CD4-positive, alpha-beta T cell treated with Interferon gamma for 1 hour (primary cell): Measurements from ENCODE around the gene CDC14A.
A peak's percentile ranks its signal among the peaks of the same experiment; 100 is the strongest.

Experiments
- DNase-seq: peaks from one replicate; pipeline ENCODE4 v3.0.0-alpha.2; 2020

CDC14A gene

DNA sequence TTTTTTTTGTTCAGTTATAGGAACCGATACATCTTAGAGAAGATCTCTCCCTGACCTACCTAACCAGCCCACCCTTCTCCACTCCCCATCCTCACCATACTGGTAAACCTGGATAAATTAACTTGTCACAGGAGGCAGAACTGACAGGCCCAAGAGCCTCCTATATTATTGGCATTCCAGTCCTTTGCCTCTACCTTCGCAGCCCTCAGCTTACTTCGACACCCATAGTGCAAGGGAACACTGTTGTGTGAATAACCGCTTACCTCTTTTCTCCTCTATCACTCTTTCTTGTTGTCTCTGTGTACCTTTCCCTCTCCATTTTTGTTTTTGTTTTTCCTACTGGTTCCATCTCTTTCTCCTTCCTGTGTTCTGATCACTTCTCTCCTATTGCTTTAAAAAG lies 58.7 kb downstream of the CDC14A start:
- no peak for DNase-seq

DNA sequence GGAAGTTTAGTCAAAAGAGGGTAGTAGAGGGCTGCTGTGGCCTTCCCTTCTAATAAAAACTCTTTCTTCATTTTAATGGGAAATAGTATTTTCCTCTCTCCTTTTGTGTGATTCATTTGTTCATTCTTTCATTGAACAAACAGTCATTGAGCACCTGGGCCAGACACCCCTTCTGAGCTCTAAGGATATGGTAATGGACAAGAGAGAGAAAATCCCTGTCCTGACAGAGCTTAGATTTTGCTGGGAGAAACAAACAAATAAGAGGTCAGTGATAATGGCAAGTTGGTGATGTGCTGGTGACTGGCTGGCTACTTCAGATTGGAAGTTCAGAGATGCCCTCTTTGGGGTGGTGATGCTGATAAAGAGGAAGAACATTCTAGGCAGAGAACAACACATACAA lies 59.3 kb downstream of the CDC14A start:
- DNase-seq: no peak

DNA sequence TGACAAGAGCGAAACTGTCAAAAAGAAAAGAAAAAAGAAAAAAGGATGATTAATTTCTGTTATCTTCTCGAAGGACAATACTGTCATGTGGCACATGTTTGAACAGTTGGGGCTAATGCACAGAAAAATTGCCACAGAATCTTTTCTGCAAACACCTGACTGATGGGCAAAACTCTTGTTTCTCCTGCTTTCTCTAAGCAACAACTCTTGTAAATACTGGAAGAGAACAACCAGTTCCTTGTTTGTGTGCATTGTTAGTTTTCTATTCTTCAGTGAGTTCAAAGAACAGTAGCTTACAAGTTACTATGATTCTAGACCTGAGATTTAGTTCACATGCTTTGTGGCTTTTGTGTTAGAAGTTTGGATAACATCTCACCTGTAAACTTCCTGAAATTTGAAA lies 60.7 kb downstream of the CDC14A start:
- DNase-seq: no peak

DNA sequence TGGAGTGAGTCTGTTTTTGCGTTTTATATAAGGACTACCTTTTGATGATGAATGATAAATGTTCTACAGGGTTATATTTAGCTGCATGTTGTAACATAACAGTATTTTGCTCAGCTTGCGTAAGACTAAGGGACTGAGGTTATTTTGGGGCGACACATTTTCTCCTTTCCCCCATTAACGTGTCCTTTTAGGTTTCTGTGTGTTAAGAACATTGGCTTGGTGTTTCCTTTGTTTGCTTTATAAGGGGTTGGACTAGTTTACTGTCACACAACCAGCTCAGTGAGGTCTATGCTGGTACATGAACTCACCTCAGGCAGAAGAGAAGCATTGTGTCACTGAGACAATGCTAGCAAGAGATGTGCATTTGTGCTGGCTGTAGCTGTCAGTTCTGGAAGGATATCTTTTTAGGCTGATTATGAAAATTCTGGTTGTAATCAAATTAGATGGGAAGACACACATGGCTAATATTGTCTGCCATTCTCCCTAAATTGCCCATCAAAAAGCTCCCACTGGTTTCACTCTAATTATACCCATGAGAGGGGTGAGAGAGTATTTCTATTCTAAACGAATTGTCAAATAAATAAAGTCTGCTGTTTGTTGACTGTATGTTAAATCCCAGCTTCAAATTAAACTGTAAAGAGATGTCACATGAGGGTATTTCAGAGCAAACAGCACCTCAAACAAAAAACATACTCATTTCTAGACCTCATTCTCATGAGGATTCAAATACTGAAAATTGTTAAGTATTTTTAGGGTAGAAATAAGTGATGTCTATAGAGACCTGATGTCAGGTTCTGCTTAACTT lies 62.6 kb downstream of the CDC14A start:
- DNase-seq: peak; percentile 12

DNA sequence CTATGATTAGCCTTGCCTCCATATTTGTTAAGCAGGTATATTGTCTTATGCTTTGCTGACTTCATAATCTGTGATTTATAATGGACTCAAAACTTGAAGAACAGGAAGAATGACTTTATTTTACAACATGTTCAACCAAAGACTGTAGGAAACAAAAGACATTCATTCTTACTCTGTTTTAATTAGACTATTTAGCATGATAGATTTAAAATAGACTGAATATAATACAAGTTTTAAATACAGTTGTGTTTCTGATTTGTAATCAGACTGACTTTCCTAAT lies 63.1 kb downstream of the CDC14A start:
- no peak for DNase-seq

DNA sequence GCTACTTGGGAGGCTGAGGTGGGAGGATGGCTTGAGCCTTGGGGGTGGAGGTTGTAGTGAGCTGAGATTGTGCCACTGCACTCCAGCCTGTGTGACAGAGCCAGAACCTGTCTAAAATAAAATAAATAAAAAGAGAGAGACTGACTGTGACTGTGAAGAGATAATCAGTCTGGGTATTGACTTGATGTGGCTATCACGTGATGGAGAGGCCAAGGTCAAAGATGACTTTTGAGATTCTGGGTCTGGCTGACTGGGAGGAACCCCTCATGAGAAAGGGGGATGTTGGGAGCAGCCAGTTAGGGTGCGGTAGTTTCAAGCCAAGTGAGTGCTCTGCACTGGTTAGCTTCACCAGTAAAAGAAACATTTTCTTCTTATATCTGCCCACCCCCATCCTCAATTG lies 66.8 kb downstream of the CDC14A start:
- no peak for DNase-seq

DNA sequence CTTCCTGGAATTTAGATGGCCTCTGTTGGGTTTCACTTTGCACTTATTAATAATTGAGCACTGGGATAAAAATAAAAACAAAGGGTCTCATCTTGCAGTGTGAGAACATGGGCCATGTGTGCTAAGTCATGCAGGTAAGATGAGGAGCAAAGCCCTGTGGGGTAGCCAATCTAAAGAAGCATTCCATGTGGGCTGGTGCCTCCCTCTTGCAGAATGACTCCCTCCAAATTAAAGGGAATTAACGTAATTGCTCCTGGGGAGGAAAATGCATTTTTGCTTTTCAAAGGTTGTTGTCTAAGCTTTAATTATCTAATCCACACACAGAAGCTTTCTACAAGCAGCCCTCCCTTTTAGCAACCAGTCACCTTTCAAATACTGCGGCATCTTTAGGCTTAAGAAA lies 69.8 kb downstream of the CDC14A start:
- DNase-seq: no peak

DNA sequence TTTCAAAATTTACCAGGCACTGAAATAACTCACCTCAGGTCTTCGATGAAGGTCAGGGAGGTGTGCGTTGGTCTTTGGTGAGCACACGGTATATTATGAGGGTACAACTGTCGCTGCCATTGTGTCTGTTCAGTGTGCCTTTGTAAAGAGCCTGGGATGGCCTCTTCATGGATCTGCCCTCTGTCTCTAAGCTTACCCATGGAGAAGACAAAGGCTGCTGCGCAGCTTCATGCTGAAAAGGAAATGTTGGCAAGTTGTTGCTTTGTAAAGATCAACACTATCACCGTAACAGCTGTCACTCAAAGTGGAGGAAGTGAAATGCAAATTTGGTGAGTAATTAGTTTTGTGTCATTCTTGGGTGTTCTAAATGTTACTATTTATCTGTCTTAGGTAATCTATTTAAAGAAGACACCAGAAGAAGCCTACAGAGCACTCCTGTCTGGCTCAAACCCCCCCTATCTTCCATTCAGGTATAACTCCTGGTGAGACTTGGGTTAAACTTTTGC lies 71.6 kb downstream of the CDC14A start:
- peak; percentile 14 for DNase-seq

DNA sequence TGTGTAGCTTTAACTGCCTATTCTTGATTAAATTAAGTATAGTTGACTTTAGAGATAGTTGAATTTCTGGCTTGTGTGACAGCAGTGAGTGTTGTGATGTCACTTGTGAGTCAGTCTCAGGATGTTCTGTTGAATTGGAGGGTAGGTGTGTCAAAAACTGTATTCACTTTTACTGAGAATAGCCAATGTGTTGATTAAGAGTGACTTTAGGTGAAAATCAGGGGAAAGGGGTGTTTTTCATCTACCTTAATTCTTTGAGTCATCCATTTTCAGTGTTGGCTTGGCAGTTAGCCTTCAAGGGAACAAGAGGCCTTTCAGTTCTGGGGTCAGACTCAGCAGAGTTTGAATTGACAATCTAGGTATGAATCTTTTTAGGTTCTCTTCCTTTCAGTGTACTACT lies 75.9 kb downstream of the CDC14A start:
- no peak for DNase-seq

DNA sequence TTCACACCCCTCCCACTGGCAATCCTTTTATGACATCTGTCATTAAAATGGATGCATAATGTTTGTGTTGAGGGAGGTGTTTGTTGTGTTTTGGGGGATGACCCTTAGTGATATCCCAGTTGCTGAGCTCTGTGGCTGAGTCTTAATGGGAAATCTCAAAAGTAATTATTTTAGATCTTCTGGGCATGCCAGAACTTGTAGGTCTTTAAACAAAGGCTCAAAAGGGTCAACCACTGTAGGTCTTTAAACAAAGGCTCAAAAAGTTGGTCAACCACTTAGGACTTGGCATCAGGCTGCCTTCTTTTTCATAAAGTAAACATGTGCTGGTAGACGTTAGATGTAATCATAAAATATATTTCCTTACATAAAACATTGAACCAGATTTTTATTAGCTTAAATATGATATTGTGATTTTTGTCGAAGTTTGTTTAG lies 78.0 kb downstream of the CDC14A start:
- no peak for DNase-seq

DNA sequence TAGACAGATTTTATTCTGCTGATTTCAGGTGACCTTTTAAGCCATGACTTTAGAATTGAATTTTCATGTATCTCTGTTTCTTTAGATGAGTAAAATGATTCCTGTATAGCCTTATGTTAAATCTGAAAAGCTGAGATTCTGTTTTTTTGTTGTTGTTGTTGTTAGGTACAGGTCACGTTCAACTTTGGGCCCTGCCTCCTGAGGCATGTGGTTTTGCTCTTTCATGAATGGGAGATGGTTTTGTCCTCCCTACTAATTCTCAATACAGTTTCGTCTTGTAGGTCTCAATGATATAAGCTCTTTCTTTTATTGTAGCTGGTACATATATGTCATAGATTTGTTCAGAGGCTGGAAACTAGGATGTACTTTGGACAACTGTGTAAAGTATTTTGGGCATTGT lies 79.6 kb downstream of the CDC14A start:
- no peak for DNase-seq

DNA sequence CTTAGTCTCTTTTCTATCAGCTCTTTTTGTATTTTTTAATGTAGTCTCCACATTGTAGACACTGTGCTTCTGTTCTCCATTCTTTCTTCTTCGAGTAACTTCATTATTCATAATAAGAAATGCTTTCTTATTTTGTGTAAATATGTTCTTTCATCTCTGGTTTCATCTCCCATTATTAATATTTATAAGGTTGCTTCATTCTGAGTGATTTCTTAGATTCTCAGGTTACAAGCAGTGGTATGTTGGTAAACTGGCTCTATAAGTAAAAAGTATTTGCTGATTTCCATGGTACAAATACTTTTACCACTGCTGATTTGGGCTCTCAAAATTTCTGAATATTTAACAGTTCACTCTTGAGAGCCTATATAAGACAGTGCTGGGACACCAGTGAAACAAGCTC lies 81.3 kb downstream of the CDC14A start:
- DNase-seq: no peak

DNA sequence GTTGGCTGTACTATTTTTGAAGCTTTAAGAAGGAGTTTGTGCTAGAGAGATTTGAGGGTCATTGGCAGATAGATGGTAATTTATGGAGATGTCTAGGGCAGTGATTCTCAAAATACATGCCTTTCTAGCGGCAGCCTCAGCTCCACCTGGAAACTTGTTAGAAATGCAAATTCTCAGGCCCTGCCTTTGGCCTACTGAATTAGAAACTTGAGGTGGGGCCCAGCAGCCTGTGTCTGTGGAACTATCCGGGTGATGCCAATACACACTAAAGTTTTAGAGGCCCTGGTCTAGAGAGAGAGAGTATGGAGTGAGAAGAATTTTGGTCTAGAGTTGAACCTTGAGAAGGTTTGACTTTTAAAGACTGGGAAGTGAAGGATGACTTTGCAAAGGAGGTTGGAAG lies 82.5 kb downstream of the CDC14A start:
- no peak for DNase-seq

DNA sequence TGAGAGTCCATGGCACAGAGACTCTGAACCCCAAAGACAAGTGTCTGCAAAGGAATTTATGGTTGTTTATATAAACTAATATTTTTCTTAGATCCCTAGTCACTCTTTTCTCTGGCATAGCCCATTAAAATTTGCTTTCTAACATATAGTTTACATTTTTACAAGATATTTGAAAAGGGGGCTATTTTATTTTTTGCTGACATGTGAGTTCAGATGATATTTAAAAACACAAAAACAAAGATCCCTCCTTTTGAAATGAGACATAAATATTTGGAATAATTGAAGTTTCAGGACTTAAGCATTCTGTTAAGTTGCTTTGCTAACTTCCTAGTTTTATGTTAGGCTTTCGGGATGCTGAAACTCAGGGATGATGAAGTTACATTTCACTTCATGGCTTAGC lies 86.1 kb downstream of the CDC14A start:
- no peak for DNase-seq

DNA sequence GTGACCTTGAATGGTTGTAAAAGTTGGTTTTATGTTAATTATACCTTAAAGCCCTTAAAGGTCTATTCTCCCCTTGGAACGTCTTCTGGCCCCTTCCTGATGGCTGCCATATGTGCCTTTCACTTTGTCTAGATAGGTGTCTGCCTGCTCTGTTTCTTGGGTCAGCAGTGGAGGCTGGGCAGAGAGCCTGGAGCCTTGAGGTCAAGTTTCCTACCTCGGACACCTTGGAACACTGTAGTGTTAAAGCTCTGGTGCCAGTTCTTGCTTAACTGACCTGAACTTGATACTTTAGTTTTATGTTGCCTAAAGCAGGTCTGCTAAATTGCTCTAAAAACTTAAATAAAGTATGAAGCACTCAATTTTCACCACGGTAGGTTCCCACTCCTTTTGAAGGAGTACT lies 86.5 kb downstream of the CDC14A start:
- no peak for DNase-seq

DNA sequence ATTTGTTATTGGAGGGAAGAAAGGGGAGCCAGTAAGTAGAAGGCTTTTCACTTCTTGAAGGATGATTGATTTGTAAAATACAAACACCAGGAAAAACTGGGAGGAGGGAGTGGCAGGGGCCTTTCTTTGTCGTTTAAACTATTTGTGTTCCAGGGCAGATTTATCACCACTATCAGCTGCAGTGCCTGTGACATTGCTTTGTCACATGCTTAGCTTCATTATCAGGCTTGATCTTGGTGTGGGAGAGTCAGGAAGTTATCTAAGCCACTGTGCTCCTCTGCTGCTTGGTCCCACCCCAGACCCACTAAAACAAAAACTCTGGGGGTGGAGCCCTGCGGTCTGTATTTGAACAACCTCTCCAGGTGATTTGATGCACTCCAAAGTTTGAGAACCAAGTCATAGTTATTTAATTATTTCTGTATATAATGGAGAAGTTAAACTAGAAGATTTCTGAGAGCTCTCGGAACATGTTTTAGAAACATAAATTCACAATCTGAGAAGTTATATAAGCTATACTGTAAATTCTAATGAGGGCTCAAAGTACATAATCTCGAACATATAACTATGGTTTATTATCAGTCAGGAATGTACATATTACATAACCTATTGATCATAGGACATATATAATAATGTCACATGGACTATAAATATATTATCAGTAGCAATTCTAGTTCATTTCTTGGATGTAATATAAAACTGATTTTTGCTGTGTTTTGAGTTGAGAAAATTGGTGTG lies 87.9 kb downstream of the CDC14A start:
- peak; percentile 80 for DNase-seq

DNA sequence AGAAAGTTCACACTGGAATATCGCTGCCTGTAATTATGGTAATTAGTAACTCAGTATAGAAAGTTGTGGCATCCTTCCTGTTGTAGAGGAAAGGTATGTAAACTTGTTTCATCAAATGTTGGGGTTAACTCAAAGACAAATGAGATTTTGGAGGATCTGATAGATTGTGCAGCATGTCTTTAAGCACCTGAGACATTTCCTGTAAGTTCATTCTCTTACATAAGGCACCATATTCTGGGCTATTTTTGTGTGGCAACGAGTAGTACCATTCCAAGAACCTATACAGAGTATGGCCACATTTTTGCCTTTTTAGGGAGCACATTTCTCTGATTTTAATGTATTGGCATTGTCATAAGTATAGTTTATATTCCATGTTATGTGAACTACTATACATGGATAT lies 88.8 kb downstream of the CDC14A start:
- no peak for DNase-seq

DNA sequence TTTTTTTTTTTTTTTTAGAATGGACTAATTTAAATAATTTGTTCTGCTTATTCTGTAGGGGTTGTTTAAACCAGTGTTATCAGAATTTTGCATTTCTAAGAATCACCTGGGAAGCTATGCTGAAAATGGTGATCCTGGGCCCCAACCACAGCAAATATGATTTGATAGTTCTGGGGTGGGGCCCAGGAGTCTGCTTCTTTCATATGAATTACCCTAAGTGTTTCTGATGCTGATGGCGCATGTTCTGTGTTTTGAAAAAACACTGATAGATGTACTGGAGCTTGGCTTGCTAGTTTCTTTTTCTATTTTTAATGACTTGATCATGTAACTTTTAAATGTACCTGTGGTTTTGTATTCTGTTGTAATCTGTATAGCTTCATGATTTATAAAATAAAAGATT lies 89.3 kb downstream of the CDC14A start:
- peak; percentile 43 for DNase-seq

DNA sequence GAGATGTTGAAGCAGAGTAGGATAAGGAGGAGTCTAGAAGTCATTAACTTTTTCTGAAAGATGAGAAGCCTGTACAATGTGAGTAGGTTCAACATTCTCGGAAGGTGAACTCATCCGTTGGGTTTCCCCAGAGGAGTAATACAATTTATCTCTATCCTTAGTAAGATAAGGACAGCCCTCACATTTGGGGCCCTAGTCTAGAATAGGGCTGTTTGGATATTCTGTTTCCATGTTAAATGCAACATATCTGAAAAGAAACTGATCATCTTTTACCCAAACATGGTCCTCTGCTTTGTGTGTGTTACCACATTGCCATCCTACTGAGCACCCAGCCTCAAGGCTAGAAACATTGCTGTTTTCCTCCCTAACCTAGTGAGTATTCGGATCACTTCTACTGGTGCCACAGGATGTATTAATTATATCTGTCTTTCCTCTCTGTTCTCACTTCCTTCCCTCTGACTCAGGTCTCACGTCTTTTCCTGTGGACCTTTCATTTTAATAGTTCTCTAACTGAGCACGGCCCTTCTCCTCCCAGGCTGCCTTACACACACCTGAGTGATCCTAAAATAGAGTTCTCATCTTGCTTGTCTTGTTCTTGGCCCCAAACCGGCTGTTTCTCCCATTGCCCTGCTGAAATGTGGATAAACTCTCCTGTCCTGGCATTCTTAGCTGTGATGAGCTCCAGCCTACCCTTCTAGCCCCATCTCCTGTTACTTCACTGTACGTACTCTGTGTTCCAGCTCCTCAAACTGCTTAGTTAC lies 91.7 kb downstream of the CDC14A start:
- DNase-seq: no peak

DNA sequence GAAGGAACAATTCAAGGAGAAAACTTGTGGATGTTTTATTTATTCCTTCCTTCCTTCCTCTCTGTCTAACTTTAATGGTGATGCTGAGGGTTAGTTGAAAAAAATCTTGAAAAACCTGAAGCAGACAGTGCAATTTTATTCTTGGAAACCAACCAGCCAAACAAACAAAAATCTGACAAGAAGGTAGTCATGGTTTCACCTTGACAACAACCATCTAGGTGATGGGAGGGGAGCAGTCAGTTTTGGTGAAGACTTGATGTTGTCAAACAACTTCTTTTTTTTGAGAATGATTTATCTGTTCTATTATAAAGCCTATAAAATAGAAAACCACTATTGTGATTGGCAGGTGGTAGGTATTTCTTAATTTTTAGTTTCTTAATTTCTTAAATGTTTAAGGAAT lies 93.3 kb downstream of the CDC14A start:
- DNase-seq: peak; percentile 59

DNA sequence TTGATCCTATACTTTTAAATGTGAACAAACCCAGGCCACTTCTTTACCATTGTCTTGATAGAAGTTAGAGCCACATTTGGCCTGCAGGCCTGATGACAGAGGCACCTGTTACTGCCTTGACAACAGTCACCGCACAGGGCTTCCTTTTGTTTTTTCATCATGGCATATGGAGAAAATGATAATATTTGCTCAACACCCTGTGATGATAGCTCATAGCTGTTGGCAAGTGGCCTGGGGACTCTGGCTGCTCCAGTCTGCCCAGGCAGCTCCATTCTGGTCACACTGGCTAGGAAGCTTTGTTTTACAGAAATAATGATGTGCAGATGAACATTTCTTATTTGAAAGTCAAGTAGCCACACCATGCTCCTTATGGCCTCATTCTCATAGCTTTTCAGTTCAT lies 96.1 kb downstream of the CDC14A start:
- DNase-seq: no peak

DNA sequence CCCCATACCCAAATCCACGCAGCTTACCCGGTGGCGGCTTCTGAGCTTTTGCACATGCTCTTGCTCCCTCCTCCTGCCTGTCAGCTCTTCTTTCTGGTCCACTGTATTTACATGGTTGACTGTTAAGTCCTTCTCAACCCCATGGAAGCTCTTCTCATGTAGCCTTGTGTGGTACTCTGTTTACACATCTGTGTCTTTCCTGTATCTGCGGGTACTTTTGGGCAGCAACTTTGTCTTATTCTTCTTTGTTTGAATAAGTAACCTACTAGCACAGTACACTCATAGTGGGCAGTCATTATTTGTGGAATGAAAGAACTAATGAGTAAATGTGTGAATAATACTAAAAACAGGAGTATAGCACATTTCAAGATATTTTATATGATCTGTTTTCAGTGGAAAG lies 97.2 kb downstream of the CDC14A start:
- no peak for DNase-seq

DNA sequence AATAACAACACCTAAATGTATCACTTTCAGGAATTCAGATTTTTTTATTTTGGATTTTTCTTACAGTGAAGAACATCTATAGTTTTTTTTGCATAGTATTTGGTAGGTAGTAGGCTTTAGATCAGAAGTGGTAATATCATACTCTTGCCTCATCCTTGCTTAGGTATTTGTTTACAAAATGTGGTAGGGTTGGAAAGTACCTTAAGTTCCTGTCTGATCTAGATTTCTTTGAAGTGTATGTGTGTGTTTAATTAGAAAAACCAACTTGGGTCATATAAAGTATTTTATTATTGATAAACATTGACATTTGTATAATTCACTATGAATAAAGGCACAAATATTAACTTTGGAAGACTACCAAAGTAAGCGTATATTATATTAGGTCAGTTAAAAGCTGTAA lies 100.3 kb downstream of the CDC14A start:
- DNase-seq: no peak
